ENCODE data around the gene ALOX5. TPM values are rescaled to one million over a fixed set of nuclear protein-coding genes. Genes with fewer than 3 reads are reported as not detected.

ALOX5 gene
- total RNA-seq, 4 donors from 2014 or later, result 13.5 to 27.2 (median 21.1) TPM

- 81% methylated on average over 12 of the region's 12 CpGs; no CpG with 5 or more reads in 1 of the 2 donors for WGBS, 2 donors (ENCODE audit: low coverage in 1 of 2)
Observed at GRCh38 chr10:45378914-45379726, 5.1 kb downstream of the ALOX5 start.

DNA sequence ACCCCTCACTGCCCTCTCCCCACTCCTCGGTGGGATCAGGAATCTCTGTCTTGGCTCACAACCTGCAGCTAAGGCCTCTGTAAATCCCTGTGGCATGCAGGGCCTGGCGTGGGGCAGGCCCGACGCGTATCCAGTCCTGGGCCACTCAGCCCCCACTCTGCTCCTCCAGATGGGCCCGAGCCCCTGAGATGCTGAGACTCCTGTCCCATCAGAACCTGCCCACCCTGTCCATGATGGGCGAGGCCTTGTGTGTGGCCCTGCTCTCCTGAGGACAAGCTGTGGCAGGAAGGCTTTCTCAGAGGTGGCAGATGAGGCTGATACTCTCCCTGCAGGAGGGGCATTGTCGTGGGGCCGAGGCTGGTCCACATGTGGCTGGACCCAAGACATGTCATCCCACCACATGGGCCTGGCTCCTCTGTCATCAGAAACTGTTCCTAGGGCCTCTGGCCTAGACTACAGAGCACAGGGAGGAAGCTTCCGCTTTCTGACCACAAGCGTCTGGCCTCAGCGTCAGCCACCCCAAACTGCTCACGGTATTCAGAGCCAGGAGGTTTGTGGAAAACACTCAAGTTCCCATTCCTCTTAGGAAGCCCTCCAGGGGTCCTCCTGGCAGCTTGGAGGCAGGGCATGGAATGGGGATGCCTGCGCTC lies 6.0 kb downstream of the ALOX5 start:
- Histone ChIP-seq H3K4me1 (no peaks in the 10 kb centered on the region), H3K9me3 (no peaks in the 10 kb centered on the region), H3K27ac (peak overlapping the region in 2 of 4 donors; percentile 34 to 48), H3K27me3 (peaks cover 6% of the 10 kb centered on the region), H3K36me3 (no peaks in the 10 kb centered on the region), H3K4me3 (no peak overlapping the region)
- TF ChIP-seq, protein P1, sequence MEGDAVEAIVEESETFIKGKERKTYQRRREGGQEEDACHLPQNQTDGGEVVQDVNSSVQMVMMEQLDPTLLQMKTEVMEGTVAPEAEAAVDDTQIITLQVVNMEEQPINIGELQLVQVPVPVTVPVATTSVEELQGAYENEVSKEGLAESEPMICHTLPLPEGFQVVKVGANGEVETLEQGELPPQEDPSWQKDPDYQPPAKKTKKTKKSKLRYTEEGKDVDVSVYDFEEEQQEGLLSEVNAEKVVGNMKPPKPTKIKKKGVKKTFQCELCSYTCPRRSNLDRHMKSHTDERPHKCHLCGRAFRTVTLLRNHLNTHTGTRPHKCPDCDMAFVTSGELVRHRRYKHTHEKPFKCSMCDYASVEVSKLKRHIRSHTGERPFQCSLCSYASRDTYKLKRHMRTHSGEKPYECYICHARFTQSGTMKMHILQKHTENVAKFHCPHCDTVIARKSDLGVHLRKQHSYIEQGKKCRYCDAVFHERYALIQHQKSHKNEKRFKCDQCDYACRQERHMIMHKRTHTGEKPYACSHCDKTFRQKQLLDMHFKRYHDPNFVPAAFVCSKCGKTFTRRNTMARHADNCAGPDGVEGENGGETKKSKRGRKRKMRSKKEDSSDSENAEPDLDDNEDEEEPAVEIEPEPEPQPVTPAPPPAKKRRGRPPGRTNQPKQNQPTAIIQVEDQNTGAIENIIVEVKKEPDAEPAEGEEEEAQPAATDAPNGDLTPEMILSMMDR (IDR thresholded peaks at IDR 0.05), result no peak
- no peak for TF ChIP-seq EP300 (IDR thresholded peaks at IDR 0.05; ENCODE audit: low read depth)
- 80% methylated on average over 14 of the region's 14 CpGs; no CpG with 5 or more reads in 1 of the 2 donors for WGBS, 2 donors (ENCODE audit: low coverage in 1 of 2)
- intact Hi-C loops (cut with DNase I; ENCODE audit: low total_unique reads), result no loop called here
- in situ Hi-C loops (cut with MboI; ENCODE audit: low pct_ligation_motif_present in 1 of 4, low pct_unique_long_range_greater_than_20kb in 1 of 4, low sequenced_read_pairs in 3 of 4), result no loop called here
- peak; percentile 59 for DNase-seq

More at GRCh38 chr10:45378914-45379726, 5.1 kb downstream of the ALOX5 start:
- in situ Hi-C loops (cut with MboI; ENCODE audit: low pct_ligation_motif_present in 1 of 4, low pct_unique_long_range_greater_than_20kb in 1 of 4, low sequenced_read_pairs in 3 of 4) (no loop called here), intact Hi-C loops (cut with DNase I; ENCODE audit: low total_unique reads) (no loop called here)
- DNase-seq, result no peak
- H3K27ac ChIP-seq, result peak overlapping the region in 1 of 4 donors; percentile 34
- no peaks in the 10 kb centered on the region for H3K36me3 ChIP-seq
- H3K4me1 ChIP-seq, result peaks cover 7 to 9% (median 7%) of the 10 kb centered on the region in 4 donors
- H3K9me3 ChIP-seq, result no peaks in the 10 kb centered on the region
- no peak overlapping the region for H3K4me3 ChIP-seq
- H3K27me3 ChIP-seq, result peaks cover 15% of the 10 kb centered on the region
- no peak for TF ChIP-seq EP300 (IDR thresholded peaks at IDR 0.05; ENCODE audit: low read depth)
- TF ChIP-seq POLR2A (IDR thresholded peaks at IDR 0.05), result no peak
- no peak for TF ChIP-seq POLR2AphosphoS5 (IDR thresholded peaks at IDR 0.05)
- TF ChIP-seq, protein P1 (IDR thresholded peaks at IDR 0.05), result no peak

GRCh38 chr10:45380903-45381620 lies 7.0 kb downstream of the ALOX5 start:
- WGBS, 2 donors (ENCODE audit: low coverage in 1 of 2), result 81% methylated on average over 8 of the region's 8 CpGs; no CpG with 5 or more reads in 1 of the 2 donors
- H3K27me3 ChIP-seq, result no peaks in the 10 kb centered on the region
- intact Hi-C loops (cut with DNase I; ENCODE audit: low total_unique reads), result no loop called here
- H3K4me3 ChIP-seq, result no peak overlapping the region
- H3K9me3 ChIP-seq, result no peaks in the 10 kb centered on the region
- TF ChIP-seq, protein P1 (IDR thresholded peaks at IDR 0.05), result no peak
- TF ChIP-seq POLR2A (IDR thresholded peaks at IDR 0.05) (no peak), EP300 (IDR thresholded peaks at IDR 0.05; ENCODE audit: low read depth) (no peak), POLR2AphosphoS5 (IDR thresholded peaks at IDR 0.05) (no peak)
- DNase-seq, result no peak
- peak overlapping the region in 1 of 4 donors; percentile 11 for H3K27ac ChIP-seq
- H3K36me3 ChIP-seq, result no peaks in the 10 kb centered on the region
- H3K4me1 ChIP-seq, result no peaks in the 10 kb centered on the region
- in situ Hi-C loops (cut with MboI; ENCODE audit: low pct_ligation_motif_present in 1 of 4, low pct_unique_long_range_greater_than_20kb in 1 of 4, low sequenced_read_pairs in 3 of 4), result no loop called here

GRCh38 chr10:45382591-45382990 lies 8.6 kb downstream of the ALOX5 start:
- Histone ChIP-seq H3K9me3 (no peaks in the 10 kb centered on the region), H3K4me3 (no peak overlapping the region), H3K4me1 (no peaks in the 10 kb centered on the region), H3K27me3 (no peaks in the 10 kb centered on the region), H3K36me3 (no peaks in the 10 kb centered on the region), H3K27ac (no peak overlapping the region)
- intact Hi-C loops (cut with DNase I; ENCODE audit: low total_unique reads) (no loop called here), in situ Hi-C loops (cut with MboI; ENCODE audit: low pct_ligation_motif_present in 1 of 4, low pct_unique_long_range_greater_than_20kb in 1 of 4, low sequenced_read_pairs in 3 of 4) (no loop called here)
- WGBS, 2 donors (ENCODE audit: low coverage in 1 of 2), result 94% methylated on average over 17 of the region's 17 CpGs; no CpG with 5 or more reads in 1 of the 2 donors
- TF ChIP-seq, protein P1 (IDR thresholded peaks at IDR 0.05), result no peak
- DNase-seq, result no peak

All from transverse colon (tissue), 4 donors.